AG04450 (cell line): ENCODE results near the gene SPOP. TPM values are rescaled to one million over a fixed set of nuclear protein-coding genes. Genes with fewer than 3 reads are reported as not detected.
A peak's percentile ranks its signal among the peaks of the same experiment; 100 is the strongest.

Experiments
- CTCF ChIA-PET: fragments of 300-600, 350-600 bp; formaldehyde crosslinking; extraction: SDS; loops from one replicate; lab custom pipeline; 2022; ENCODE audit warnings: antibody characterized with exemption, inconsistent platforms; lab: Charles Lee
- POLR2A ChIA-PET: fragments of 350-600 bp; formaldehyde crosslinking; extraction: SDS; loops from one replicate; lab custom pipeline; 2021; ENCODE audit warnings: antibody characterized with exemption, inconsistent platforms; lab: Yijun Ruan, JAX
- DNase-seq: peaks from one replicate; pipeline ENCODE4 v3.0.0-alpha.2; 2011; ENCODE audit warnings: low read depth, low spot score
- H3K27ac ChIP-seq: one replicate; pipeline ENCODE4 v1.5.1; 2012; ENCODE audit warnings: low read depth, low read length, control low read depth
- H3K27me3 ChIP-seq: one replicate; pipeline ENCODE4 v1.6.0; 2012; ENCODE audit warnings: low read length; ENCODE audit not compliant: control insufficient read depth, insufficient read depth
- H3K4me3 ChIP-seq: 2 replicates; pipeline ENCODE4 v1.5.1; 2011; ENCODE audit warnings: mild to moderate bottlenecking, low read depth, low read length, control low read depth
- H3K9me3 ChIP-seq: 2 replicates; pipeline ENCODE4 v1.5.1; 2012; ENCODE audit warnings: low read length; ENCODE audit not compliant: control insufficient read depth, insufficient read depth
- CTCF ChIP-seq: IDR thresholded peaks from 2 replicates; pipeline ENCODE4 v1.5.1; 2011; ENCODE audit warnings: low read depth, low read length, control low read depth, inconsistent platforms
- polyA plus RNA-seq: library from polyadenylated mRNA; depleted of rRNA; stranded (reverse); fragments of >200 nt; gene quantifications from 2 replicates; pipeline ENCODE4 v1.2.3, GENCODE V29; 2011

Gene SPOP
- polyA plus RNA-seq, 1 experiment = 51.6 TPM

- ChIA-PET POLR2A (no interaction called here), CTCF (no interaction called here)
- Histone ChIP-seq H3K27me3 (no peaks in the 10 kb centered on the region), H3K4me3 (no peak overlapping the region), H3K9me3 (no peaks in the 10 kb centered on the region), H3K27ac (no peak overlapping the region)
- no peak for DNase-seq
- TF ChIP-seq CTCF = no peak
These were observed 10.0 kb downstream of the SPOP start for GRCh38 chr17:49667854-49668253.

GRCh38 chr17:49664706-49665211 lies 13.1 kb downstream of the SPOP start:
- DNase-seq = no peak
- POLR2A ChIA-PET = no interaction called here
- Histone ChIP-seq H3K9me3 (no peaks in the 10 kb centered on the region), H3K4me3 (no peak overlapping the region), H3K27ac (no peak overlapping the region), H3K27me3 (no peaks in the 10 kb centered on the region)
- CTCF ChIA-PET = no interaction called here
- no peak for TF ChIP-seq CTCF

- Histone ChIP-seq H3K27ac (no peak overlapping the region), H3K27me3 (no peaks in the 10 kb centered on the region), H3K4me3 (no peak overlapping the region), H3K9me3 (no peaks in the 10 kb centered on the region)
- ChIA-PET POLR2A (no interaction called here), CTCF (interaction anchor here (0.8 kb wide), 1 partner anchor 91 kb away, joined by 3 read pairs; no protein-coding TSS in a partner anchor)
- DNase-seq = no peak
- TF ChIP-seq CTCF = no peak
These were observed 18.1 kb downstream of the SPOP start for GRCh38 chr17:49659661-49660382.

GRCh38 chr17:49656247-49656646 lies 21.6 kb downstream of the SPOP start:
- no peak overlapping the region for H3K27ac ChIP-seq
- H3K9me3 ChIP-seq = no peaks in the 10 kb centered on the region
- H3K27me3 ChIP-seq = no peaks in the 10 kb centered on the region
- no peak for DNase-seq
- ChIA-PET POLR2A (no interaction called here), CTCF (no interaction called here)
- H3K4me3 ChIP-seq = no peak overlapping the region
- TF ChIP-seq CTCF = no peak

GRCh38 chr17:49647256-49647585 lies 30.7 kb downstream of the SPOP start:
- Histone ChIP-seq H3K27me3 (no peaks in the 10 kb centered on the region), H3K27ac (peak overlapping the region; percentile 62), H3K9me3 (no peaks in the 10 kb centered on the region), H3K4me3 (no peak overlapping the region)
- no peak for DNase-seq
- TF ChIP-seq CTCF = no peak
- CTCF ChIA-PET = interaction anchor here (1.2 kb wide), 1 partner anchor 77 kb away, joined by 3 read pairs; no protein-coding TSS in a partner anchor
- POLR2A ChIA-PET = interaction anchor here (0.6 to 1.8 kb wide), 3 partner anchors 30 to 749 kb away, joined by 3 to 20 read pairs (median 4); partner anchors contain the start of gene SPOP
